Mucosa of descending colon (tissue), 3 donors: ENCODE data around the gene STUB1. TPM values are rescaled to one million over a fixed set of nuclear protein-coding genes. Genes with fewer than 3 reads are reported as not detected.

Experiments
- ATAC-seq: fragments of 200-7000 bp; cut with Tn5 transposase; one replicate; pipeline ENCODE4 v1.9.1; 2020; ENCODE audit warnings: mild to moderate bottlenecking, moderate library complexity
- DNase-seq, 3 donors: peaks; one replicate each; pipeline ENCODE4 v3.0.0-alpha.2; 2020
- H3K36me3 ChIP-seq: fragments of 200-600 bp; one replicate; pipeline ENCODE4 v1.8.0; 2021; ENCODE audit warnings: low read depth, mild to moderate bottlenecking
- H3K4me1 ChIP-seq: fragments of 200-600 bp; one replicate; pipeline ENCODE4 v1.8.0; 2021; ENCODE audit warnings: low read depth, mild to moderate bottlenecking
- H3K4me3 ChIP-seq: fragments of 200-600 bp; one replicate; pipeline ENCODE4 v1.8.0; 2021; ENCODE audit warnings: mild to moderate bottlenecking
- H3K9me3 ChIP-seq: fragments of 200-600 bp; one replicate; pipeline ENCODE4 v1.8.0; 2021; ENCODE audit warnings: mild to moderate bottlenecking
- CTCF ChIP-seq: fragments of 200-600 bp; IDR thresholded peaks from one replicate; pipeline ENCODE4 v1.8.0; 2022; ENCODE audit warnings: antibody characterized with exemption, mild to moderate bottlenecking
- intact Hi-C, 2 donors: fragments of 100-400 bp; cut with DNase I in 1 of 2; cut with micrococcal nuclease in 1 of 2; formaldehyde crosslinking; loops; one replicate each; pipeline versions ENCODE4 v1.11.0 to v1.11.1; 2022; cut with DNase I, micrococcal nuclease
- total RNA-seq, 3 donors: library from RNA; stranded (reverse); fragmentation: NEBNext Ultra II Directional in 2 of 3; extraction: Animal tissue kit (Norgen Biotek cat#: 25700) in 2 of 3; gene quantifications; one replicate each; pipeline versions ENCODE4 v1.2.1 to v1.2.4, GENCODE V29; 2021 to 2023
- donor health status: DM: no; HTN: no; CAD: no; lungs with moderate emphysema.
- donor health status: DM: no; HTN: no; CAD: no.
- donor health status: DM: no; HTN: yes; CAD: no.

The STUB1 gene
- total RNA-seq, 3 donors from 2014 or later = 77.8 to 119 (median 108) TPM

DNA sequence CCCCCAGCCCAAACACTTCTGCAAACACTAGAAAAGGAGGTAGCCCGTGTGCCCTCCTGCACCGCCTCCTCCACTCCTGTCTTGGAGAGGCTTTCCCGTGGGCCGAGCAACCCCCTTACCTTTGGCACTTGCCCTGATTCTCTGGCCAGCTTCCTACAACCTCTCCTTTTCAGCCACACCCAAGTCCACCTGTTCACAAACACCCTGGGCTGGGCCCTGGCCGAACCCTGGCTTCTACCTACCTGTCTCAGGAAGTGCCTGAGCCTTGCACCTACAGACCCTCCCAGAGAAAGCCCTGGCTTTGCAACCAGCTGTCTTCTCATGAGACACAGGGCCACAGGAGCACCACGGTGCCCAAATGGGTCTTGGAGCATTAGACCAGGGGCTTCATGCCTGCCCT is 38.7 kb downstream of the STUB1 start:
- DNase-seq (peak; percentile 75 to 81 (median 76)), ATAC-seq (peak; percentile 19)
- H3K9me3 ChIP-seq = no peaks in the 10 kb centered on the region
- intact Hi-C loops = loop anchor here in 1 of 2 donors (10.0 kb wide), 1 partner anchor 336 kb away; no protein-coding TSS in a partner anchor
- TF ChIP-seq CTCF = no peak
- no peaks in the 10 kb centered on the region for H3K36me3 ChIP-seq
- no peak overlapping the region for H3K4me3 ChIP-seq
- peaks cover 52% of the 10 kb centered on the region for H3K4me1 ChIP-seq

- intact Hi-C loops = loop anchor here in 1 of 2 donors (10.0 kb wide), 1 partner anchor 335 kb away; no protein-coding TSS in a partner anchor
- DNase-seq (peak in 1 of 3 donors; percentile 51), ATAC-seq (peak; percentile 4)
- Histone ChIP-seq H3K36me3 (no peaks in the 10 kb centered on the region), H3K4me1 (peaks cover 52% of the 10 kb centered on the region), H3K4me3 (peak overlapping the region; percentile 41), H3K9me3 (no peaks in the 10 kb centered on the region)
- TF ChIP-seq CTCF = no peak
Measured at GRCh38 chr16:719815-720446, 39.7 kb downstream of the STUB1 start.

DNA sequence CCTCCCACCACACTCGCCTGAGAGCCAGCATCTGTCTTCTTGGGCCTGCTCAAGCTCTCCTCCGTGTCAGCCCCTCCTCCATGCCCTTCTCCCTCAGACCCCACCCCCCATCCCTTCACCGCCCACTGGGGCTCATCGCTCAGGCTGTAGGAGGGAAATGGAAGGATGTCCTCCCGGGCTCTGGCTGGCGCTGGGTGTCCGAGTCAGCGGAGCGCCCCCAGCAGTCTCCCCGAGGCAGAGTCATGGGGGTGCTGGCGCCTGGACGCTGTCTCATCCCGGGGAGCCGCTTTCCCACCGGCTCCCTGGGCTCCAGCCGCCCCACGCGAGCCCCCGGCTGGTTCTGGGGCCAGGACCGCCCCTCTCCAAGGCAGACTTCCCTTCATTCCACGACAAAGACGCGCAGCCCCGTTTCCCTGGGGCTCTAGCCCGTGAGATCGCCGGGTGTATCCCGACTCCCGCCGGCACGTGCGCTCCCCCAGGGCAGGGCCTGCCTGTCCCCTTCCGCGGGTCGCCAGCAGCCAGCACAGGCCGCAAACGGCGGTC is 40.3 kb downstream of the STUB1 start:
- H3K9me3 ChIP-seq = no peaks in the 10 kb centered on the region
- peaks cover 49% of the 10 kb centered on the region for H3K4me1 ChIP-seq
- no peaks in the 10 kb centered on the region for H3K36me3 ChIP-seq
- peak overlapping the region; percentile 41 for H3K4me3 ChIP-seq
- ATAC-seq = peak; percentile 29
- intact Hi-C loops = no loop called here
- DNase-seq = peak in 1 of 3 donors; percentile 58
- TF ChIP-seq CTCF = no peak

DNA sequence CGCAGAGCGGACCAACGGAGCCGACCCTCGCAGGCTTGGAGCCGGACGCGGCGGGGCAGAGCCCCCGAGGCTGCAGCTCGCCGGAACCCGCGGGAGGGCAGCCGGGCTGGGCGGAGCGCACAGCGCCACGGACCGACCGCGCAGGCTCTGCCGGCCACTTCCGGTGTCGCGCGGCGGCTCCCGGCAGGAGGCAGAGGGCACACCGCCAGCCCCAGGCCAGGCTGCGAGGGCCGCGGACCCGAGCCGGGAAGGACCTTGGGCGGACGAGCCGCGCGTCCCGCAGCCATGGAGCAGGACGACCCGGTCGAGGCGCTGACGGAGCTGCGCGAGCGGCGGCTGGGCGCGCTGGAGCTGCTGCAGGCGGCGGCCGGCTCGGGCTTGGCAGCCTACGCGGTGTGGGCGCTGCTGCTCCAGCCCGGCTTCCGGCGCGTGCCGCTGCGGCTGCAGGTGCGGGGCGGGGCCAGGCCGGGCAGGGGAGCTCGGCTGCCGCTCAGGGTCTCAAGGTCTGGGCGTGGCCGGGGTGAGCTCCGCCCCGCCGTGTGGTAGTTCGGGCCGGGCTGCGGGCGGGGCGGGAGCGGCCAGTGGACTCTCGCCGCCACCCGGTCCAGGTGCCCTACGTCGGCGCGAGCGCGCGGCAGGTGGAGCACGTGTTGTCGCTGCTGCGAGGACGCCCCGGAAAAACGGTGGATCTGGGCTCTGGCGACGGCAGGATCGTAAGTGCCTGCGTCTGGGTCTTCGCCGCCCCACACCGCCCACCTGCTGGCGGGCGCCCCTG is 41.0 kb downstream of the STUB1 start, which contains the start of gene ANTKMT:
ANTKMT (plus strand) TSS at position 157 of the 775 bp plus-strand sequence; CDS start at position 286, 129 bp downstream.
- no peaks in the 10 kb centered on the region for H3K9me3 ChIP-seq
- H3K4me1 ChIP-seq = peaks cover 44% of the 10 kb centered on the region
- peak; percentile 88 to 93 (median 92) for DNase-seq
- H3K36me3 ChIP-seq = no peaks in the 10 kb centered on the region
- H3K4me3 ChIP-seq = peak within 1 kb of the TSS; percentile 41
- peak; percentile 85 for ATAC-seq
- intact Hi-C loops = no loop called here
- TF ChIP-seq CTCF = no peak

DNA sequence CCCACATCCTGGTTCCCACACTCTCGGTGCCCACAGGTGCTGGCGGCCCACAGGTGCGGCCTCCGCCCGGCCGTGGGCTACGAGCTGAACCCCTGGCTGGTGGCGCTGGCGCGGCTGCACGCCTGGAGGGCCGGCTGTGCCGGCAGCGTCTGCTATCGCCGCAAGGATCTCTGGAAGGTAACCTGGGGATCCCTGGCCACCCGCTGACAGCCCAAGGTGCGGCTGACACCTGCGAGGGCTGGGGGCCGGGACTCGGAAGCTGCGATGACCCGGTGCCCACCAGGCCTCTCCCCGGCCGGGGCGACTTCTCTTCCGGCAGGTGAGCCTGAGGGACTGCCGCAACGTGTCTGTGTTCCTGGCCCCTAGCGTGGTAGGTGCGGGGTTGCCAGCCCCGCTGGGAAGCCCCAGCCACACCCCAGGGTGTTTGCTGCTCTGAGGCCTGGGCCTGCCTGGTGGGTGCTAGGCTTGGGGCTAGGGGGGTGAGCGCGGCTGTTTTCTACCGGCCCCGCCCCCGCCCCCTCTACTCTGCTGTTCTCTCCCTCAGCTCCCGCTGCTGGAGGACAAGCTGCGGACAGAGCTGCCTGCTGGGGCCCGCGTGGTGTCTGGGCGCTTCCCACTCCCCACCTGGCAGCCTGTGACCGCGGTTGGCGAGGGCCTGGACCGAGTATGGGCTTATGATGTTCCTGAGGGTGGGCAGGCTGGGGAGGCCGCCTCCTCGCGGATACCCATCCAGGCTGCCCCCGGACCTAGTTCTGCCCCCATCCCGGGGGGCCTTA is 41.7 kb downstream of the STUB1 start:
- DNase-seq = peak in 1 of 3 donors; percentile 68
- no peaks in the 10 kb centered on the region for H3K36me3 ChIP-seq
- no peak for TF ChIP-seq CTCF
- intact Hi-C loops = no loop called here
- no peak for ATAC-seq
- H3K9me3 ChIP-seq = no peaks in the 10 kb centered on the region
- no peak overlapping the region for H3K4me3 ChIP-seq
- H3K4me1 ChIP-seq = peaks cover 44% of the 10 kb centered on the region
